Right lobe of liver (tissue), 6 donors: ENCODE measurements around the gene FOXA1. TPM values are rescaled to one million over a fixed set of nuclear protein-coding genes. Genes with fewer than 3 reads are reported as not detected.
A peak's percentile ranks its signal among the peaks of the same experiment; 100 is the strongest.

Source experiments
- ATAC-seq, 4 donors: fragments of 200-7000 bp; cut with Tn5 transposase; one replicate each; pipeline ENCODE4 v1.9.1; 2020; ENCODE audit warnings: mild to moderate bottlenecking in 4 of 4, moderate library complexity in 4 of 4
- DNase-seq, 3 donors: peaks; one replicate each; pipeline ENCODE4 v3.0.0-alpha.2; 2020
- H3K27ac ChIP-seq, 3 donors: fragments of 200-600 bp; one replicate each; pipeline ENCODE4 v1.8.0; 2022
- H3K27me3 ChIP-seq, 2 donors: fragments of 200-600 bp; one replicate each; pipeline ENCODE4 v1.8.0; 2022
- H3K36me3 ChIP-seq, 4 donors: fragments of 200-600 bp; sonication (generic) in 1 of 4; one replicate each; pipeline versions ENCODE4 v1.5.1 to v1.8.0; 2017 to 2022; ENCODE audit warnings: control low read depth in 1 of 4
- H3K4me1 ChIP-seq, 4 donors: fragments of 200-600 bp; sonication (generic) in 1 of 4; one replicate each; pipeline versions ENCODE4 v1.5.1 to v1.8.0; 2017 to 2022; ENCODE audit warnings: control low read depth in 1 of 4
- H3K4me3 ChIP-seq, 3 donors: fragments of 200-600 bp; one replicate each; pipeline ENCODE4 v1.8.0; 2022
- H3K9me3 ChIP-seq, 4 donors: fragments of 200-600 bp; sonication (generic) in 1 of 4; one replicate each; pipeline versions ENCODE4 v1.5.1 to v1.8.0; 2017 to 2022; ENCODE audit warnings: control low read depth in 1 of 4
- POLR2A ChIP-seq: fragments of 450-650 bp; IDR thresholded peaks from one replicate; pipeline ENCODE4 v1.6.1; 2017; ENCODE audit warnings: antibody characterized with exemption, mild to moderate bottlenecking
- WGBS: methylation state at CpG from one replicate; pipeline ENCODE4 v1.1.6; 2018; ENCODE audit warnings: low coverage, low lambda C conversion rate; ENCODE audit not compliant: insufficient coverage; ENCODE audit errors: missing lambda C conversion rate; 5-methylcytosine and 5-hydroxymethylcytosine counted together
- intact Hi-C, 2 donors: fragments of 100-400 bp; cut with DNase I; formaldehyde crosslinking; loops; one replicate each; pipeline versions ENCODE4 v1.11.2 to v1.14.1; 2022
- long read RNA-seq: library from polyadenylated mRNA; unstranded; transcript quantifications from one replicate; pipeline ENCODE4 v2.0.0, GENCODE V29; 2019
- total RNA-seq, 6 experiments: library from RNA; depleted of rRNA in 2 of 6; stranded (reverse); fragments of >200 nt in 2 of 6; fragmentation: NEBNext Ultra II Directional in 3 of 6; extraction: Animal tissue kit (Norgen Biotek cat#: 25700) in 3 of 6; gene quantifications; one replicate each; pipeline versions ENCODE4 v1.1.0 to v1.2.4, GENCODE V29; 2016 to 2023
- TF ChIP-seq, protein P1 (sequence below), 4 donors: fragments of 200-600 bp in 3 of 4; fragments of 450-650 bp in 1 of 4; IDR thresholded peaks; one replicate each; pipeline versions ENCODE4 v1.5.1 to v1.8.0; 2016 to 2022; ENCODE audit warnings: antibody characterized with exemption in 4 of 4, mild to moderate bottlenecking in 2 of 4
- donor health status: DM: no; HTN: yes; CAD: no.
- donor health status: DM: no; HTN: no; CAD: no.
- donor health status: DM: no; HTN: no; CAD: no.
- donor health status: DM: no; HTN: yes; CAD: no.
- donor health status: DM: no; HTN: yes; CAD: no.

FOXA1 gene
- 10 to 100 TPM; 29.8 to 35.5 (median 32.5) TPM for total RNA-seq
- long read RNA-seq, partial matches to known transcripts, result 0 of 2 reads
- long read RNA-seq, other reads (novel, unspliced or antisense), result 2 of 2 reads

DNA sequence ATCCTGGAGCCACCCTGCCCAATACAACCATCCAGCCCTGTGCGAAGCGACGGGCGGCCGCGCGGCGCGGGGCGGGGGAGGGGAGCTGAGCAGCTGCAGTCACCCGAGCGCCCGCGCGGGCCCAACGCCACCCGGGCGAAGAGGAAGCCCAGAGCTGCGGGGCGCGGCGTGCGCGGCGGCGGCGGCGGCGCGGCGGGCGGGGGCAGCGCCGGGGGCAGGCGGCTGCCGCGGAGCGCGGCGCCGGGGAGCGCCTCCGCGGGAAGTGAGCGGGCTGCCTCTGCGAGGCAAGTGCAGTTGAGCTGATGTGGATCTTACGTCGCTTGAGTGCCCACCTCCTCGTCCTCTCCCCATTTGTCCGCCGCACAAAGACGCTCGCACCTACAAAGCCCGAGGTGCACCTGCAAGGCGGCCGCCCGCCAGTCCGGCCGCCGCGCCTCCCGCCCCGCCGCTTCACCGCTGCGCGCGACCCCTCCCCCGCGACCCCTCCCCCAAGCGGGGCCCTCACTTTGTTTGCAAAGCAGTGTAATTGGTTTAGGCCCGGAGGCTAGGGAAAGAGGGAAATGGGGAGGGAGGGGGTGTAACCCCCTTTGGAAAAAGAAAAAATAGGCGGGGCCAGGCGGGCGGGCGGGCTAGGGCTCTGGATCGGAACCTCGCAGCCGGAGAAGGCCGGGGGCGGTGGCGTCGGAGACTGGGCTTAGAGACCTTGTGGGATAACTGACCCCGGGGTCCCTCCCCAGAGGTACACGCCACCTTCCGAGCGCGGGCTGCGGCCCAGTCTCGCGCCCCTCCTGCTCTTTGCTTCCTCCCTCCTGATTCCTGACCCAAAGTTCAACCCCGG is at the start of gene FOXA1, which contains the start of gene TTC6:
Gene FOXA1, minus strand, starts transcription at position 279 of the 838 bp plus-strand sequence. Its CDS starts 277 bp downstream, at position 2.
Gene TTC6, plus strand, starts transcription at position 659 of the 838 bp plus-strand sequence. CDS start 26,436 bp downstream, outside the sequence.
- 0% methylated on average over 12 of the region's 92 CpGs for WGBS
- Histone ChIP-seq H3K27me3 (no peaks in the 10 kb centered on the region), H3K27ac (peak within 1 kb of the TSS; percentile 88 to 97 (median 93)), H3K9me3 (no peaks in the 10 kb centered on the region), H3K36me3 (no peaks in the 10 kb centered on the region), H3K4me1 (peaks cover 0 to 7% (median 3%) of the 10 kb centered on the region in 4 donors), H3K4me3 (peak within 1 kb of the TSS; percentile 59 to 85 (median 65))
- ATAC-seq (peak; percentile 24 to 56 (median 46)), DNase-seq (peak; percentile 76 to 88 (median 87))
- intact Hi-C loops, result loop anchor here in 1 of 2 donors (5.0 kb wide), 1 partner anchor 348 kb away; no protein-coding TSS in a partner anchor
- TF ChIP-seq POLR2A, result peak; percentile 60
- TF ChIP-seq, protein P1, sequence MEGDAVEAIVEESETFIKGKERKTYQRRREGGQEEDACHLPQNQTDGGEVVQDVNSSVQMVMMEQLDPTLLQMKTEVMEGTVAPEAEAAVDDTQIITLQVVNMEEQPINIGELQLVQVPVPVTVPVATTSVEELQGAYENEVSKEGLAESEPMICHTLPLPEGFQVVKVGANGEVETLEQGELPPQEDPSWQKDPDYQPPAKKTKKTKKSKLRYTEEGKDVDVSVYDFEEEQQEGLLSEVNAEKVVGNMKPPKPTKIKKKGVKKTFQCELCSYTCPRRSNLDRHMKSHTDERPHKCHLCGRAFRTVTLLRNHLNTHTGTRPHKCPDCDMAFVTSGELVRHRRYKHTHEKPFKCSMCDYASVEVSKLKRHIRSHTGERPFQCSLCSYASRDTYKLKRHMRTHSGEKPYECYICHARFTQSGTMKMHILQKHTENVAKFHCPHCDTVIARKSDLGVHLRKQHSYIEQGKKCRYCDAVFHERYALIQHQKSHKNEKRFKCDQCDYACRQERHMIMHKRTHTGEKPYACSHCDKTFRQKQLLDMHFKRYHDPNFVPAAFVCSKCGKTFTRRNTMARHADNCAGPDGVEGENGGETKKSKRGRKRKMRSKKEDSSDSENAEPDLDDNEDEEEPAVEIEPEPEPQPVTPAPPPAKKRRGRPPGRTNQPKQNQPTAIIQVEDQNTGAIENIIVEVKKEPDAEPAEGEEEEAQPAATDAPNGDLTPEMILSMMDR (IDR thresholded peaks at IDR 0.05), result no peak

DNA sequence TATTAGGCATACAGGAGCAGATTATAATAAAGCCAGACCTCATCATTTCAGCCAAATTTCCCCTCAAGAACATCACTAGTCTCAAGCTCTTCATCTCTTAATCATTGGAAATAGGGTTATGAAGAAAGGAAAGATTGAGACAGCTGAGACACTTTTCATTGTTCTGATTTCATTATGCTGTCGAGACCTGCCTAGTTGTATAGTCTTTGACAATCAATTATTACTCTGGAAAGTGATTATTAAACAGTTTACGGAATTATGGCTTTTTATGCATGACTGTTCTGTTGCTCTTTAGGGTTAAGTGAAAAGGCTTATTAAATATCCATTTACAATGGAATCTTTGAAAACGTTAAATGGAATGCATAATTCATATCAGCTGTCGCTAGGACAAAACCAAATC is 48.7 kb upstream of the FOXA1 start:
- no peaks in the 10 kb centered on the region for H3K9me3 ChIP-seq
- WGBS, result 80% methylated on average over 4 of the region's 4 CpGs
- no peak for ATAC-seq

DNA sequence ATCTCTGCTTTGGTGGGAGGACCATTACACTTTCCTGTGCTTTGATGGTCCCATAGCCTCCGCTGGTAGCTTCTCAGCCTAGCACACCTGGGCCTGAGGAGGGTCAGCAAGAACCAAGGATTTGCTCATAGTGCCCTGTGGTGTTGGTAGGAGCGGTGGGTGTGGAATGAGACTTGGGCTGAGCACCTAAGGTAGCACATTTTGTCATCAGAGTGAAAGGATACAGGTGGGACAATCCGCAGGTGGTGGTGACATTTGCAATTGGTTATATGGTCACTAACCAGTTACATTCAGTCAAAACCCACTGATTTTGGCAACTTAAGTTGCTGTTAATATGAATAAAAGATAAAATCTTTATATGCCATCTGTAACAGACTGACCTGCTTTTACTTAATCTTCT is 47.1 kb upstream of the FOXA1 start:
- H3K27me3 ChIP-seq, result no peaks in the 10 kb centered on the region
- intact Hi-C loops, result no loop called here
- 89% methylated on average over 3 of the region's 3 CpGs for WGBS
- no peak overlapping the region for H3K27ac ChIP-seq
- no peaks in the 10 kb centered on the region for H3K4me1 ChIP-seq
- no peak overlapping the region for H3K4me3 ChIP-seq
- no peaks in the 10 kb centered on the region for H3K36me3 ChIP-seq
- no peak for TF ChIP-seq POLR2A
- TF ChIP-seq, protein P1 (IDR thresholded peaks at IDR 0.05), result no peak
- H3K9me3 ChIP-seq, result no peaks in the 10 kb centered on the region
- DNase-seq (no peak), ATAC-seq (no peak)

More for the DNA sequence above, 48.7 kb upstream of the FOXA1 start:
- Histone ChIP-seq H3K36me3 (no peaks in the 10 kb centered on the region), H3K4me3 (no peak overlapping the region), H3K27me3 (no peaks in the 10 kb centered on the region), H3K4me1 (no peaks in the 10 kb centered on the region), H3K27ac (no peak overlapping the region)
- intact Hi-C loops, result no loop called here
- DNase-seq, result no peak
- TF ChIP-seq, protein P1 (IDR thresholded peaks at IDR 0.05), result no peak
- no peak for TF ChIP-seq POLR2A

DNA sequence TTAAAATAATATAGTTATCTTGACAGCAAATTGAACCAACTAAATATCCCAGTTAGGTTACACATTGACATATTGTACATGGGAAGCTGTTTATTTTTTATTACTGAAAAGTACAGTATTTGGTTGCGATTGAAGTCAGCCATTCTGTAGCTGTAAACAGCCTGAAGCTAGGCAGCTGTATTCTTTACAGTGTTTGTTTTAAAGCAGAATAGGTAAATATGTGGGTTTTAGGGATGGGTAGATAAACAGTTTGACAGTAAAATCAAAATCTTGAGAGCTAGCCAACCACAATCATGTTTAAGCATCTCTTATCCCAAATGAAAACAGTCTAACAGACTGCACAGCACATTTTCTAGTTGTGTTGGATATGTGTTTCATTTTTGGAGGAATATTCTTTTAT is 46.1 kb upstream of the FOXA1 start:
- H3K4me1 ChIP-seq, result no peaks in the 10 kb centered on the region
- intact Hi-C loops, result no loop called here
- no peaks in the 10 kb centered on the region for H3K27me3 ChIP-seq
- no peaks in the 10 kb centered on the region for H3K36me3 ChIP-seq
- no peak for ATAC-seq
- 88% methylated on average over 1 of the region's 1 CpG for WGBS
- no peak for DNase-seq
- H3K9me3 ChIP-seq, result no peaks in the 10 kb centered on the region
- no peak overlapping the region for H3K27ac ChIP-seq
- TF ChIP-seq, protein P1 (IDR thresholded peaks at IDR 0.05), result no peak
- TF ChIP-seq POLR2A, result no peak
- no peak overlapping the region for H3K4me3 ChIP-seq
